GM18498 (cell line): ENCODE data around the gene CABS1.

Experiments used
- ATAC-seq: cut with Tn5 transposase; IDR thresholded peaks from one replicate; pipeline ENCODE4 v1.9.1; 2021; ENCODE audit warnings: mild to moderate bottlenecking, moderate library complexity; ENCODE audit not compliant: unreplicated experiment

CABS1 gene

GRCh38 chr4:70334681-70335080 is at the start of gene CABS1:
TSS of gene CABS1 (plus strand) at chr4:70334981. CDS start at chr4:70335040, 59 bp downstream.
- ATAC-seq, result no peak

GRCh38 chr4:70288651-70289050 is 46.1 kb upstream of the CABS1 start:
- ATAC-seq, result no peak

GRCh38 chr4:70291341-70291740 is 43.4 kb upstream of the CABS1 start:
- no peak for ATAC-seq

GRCh38 chr4:70297576-70297975 is 37.2 kb upstream of the CABS1 start:
- ATAC-seq, result no peak

- no peak for ATAC-seq
Measured at GRCh38 chr4:70298051-70298450, 36.7 kb upstream of the CABS1 start.

- no peak for ATAC-seq
Measured at GRCh38 chr4:70299643-70300042, 35.1 kb upstream of the CABS1 start.

- no peak for ATAC-seq
Measured at GRCh38 chr4:70300215-70300614, 34.6 kb upstream of the CABS1 start.

- ATAC-seq, result no peak
Measured at GRCh38 chr4:70303090-70303489, 31.7 kb upstream of the CABS1 start.

GRCh38 chr4:70305601-70306000 is 29.2 kb upstream of the CABS1 start:
- ATAC-seq, result no peak

- ATAC-seq, result no peak
Measured at GRCh38 chr4:70306076-70306475, 28.7 kb upstream of the CABS1 start.

- ATAC-seq, result no peak
Measured at GRCh38 chr4:70313736-70314135, 21.0 kb upstream of the CABS1 start.

GRCh38 chr4:70315928-70316327 is 18.9 kb upstream of the CABS1 start:
- ATAC-seq, result peak; percentile 86

GRCh38 chr4:70326052-70326451 is 8.7 kb upstream of the CABS1 start:
- ATAC-seq, result no peak

GRCh38 chr4:70336043-70336442 is 1.3 kb downstream of the CABS1 start:
- ATAC-seq, result no peak

- no peak for ATAC-seq
Measured at GRCh38 chr4:70337886-70338420, 3.2 kb downstream of the CABS1 start.

GRCh38 chr4:70356185-70356584 is 21.4 kb downstream of the CABS1 start:
- ATAC-seq, result peak; percentile 57

GRCh38 chr4:70359115-70359661 is 24.4 kb downstream of the CABS1 start:
- ATAC-seq, result no peak

GRCh38 chr4:70360460-70360859 is 25.7 kb downstream of the CABS1 start, which contains the start of gene SMR3A:
TSS of gene SMR3A (plus strand) at chr4:70360760. CDS start at chr4:70362116, 1,356 bp downstream.
- no peak for ATAC-seq

GRCh38 chr4:70364002-70364401 is 29.2 kb downstream of the CABS1 start:
- peak; percentile 57 for ATAC-seq

GRCh38 chr4:70365479-70365878 is 30.7 kb downstream of the CABS1 start:
- ATAC-seq, result no peak

GRCh38 chr4:70367813-70368212 is 33.0 kb downstream of the CABS1 start:
- no peak for ATAC-seq

GRCh38 chr4:70371987-70372386 is 37.2 kb downstream of the CABS1 start:
- no peak for ATAC-seq

GRCh38 chr4:70372760-70373159 is 38.0 kb downstream of the CABS1 start:
- ATAC-seq, result no peak
